Suppressor macrophage treated with lipopolysaccharide for 4 hours (primary cell): ENCODE measurements around the gene PRKACB.
"Not testable (repeated sequence)": the region's sequence is repeated elsewhere in the genome, so short reads cannot be mapped to it uniquely, and the experiment has no call there.

Source experiments
- DNase-seq: peaks from one replicate; pipeline ENCODE4 v3.0.0-alpha.2; 2020

PRKACB gene

GRCh38 chr1:84271441-84272151, 127.5 kb downstream of the PRKACB start:
- peak; percentile 49 for DNase-seq

- DNase-seq = no peak
Observed at GRCh38 chr1:84272401-84272800, 128.3 kb downstream of the PRKACB start.

GRCh38 chr1:84277343-84278059, 133.4 kb downstream of the PRKACB start:
- no peak for DNase-seq

- no peak for DNase-seq
Observed at GRCh38 chr1:84278905-84279304, 134.8 kb downstream of the PRKACB start.

- no peak for DNase-seq
Observed at GRCh38 chr1:84280912-84281311, 136.8 kb downstream of the PRKACB start.

GRCh38 chr1:84282780-84283333, 138.8 kb downstream of the PRKACB start:
- no peak for DNase-seq

- no peak for DNase-seq
Observed at GRCh38 chr1:84283381-84283780, 139.3 kb downstream of the PRKACB start.

- DNase-seq = no peak
Observed at GRCh38 chr1:84286071-84286470, 142.0 kb downstream of the PRKACB start.

GRCh38 chr1:84287389-84287788, 143.3 kb downstream of the PRKACB start:
- DNase-seq = not testable (repeated sequence)
